ENCODE results near the gene AMN1. TPM values are rescaled to one million over a fixed set of nuclear protein-coding genes. Genes with fewer than 3 reads are reported as not detected.

The AMN1 gene
- total and polyA plus RNA-seq, 2 of the 4 experiments (the other 2 are of a cell fraction): 3.4 to 5.2 TPM

Small RNAs within 50 kb of the gene (microRNA-seq; reads per million reads assigned to microRNA genes)
- not detected for gene AC023157.2 (ENCODE audit: insufficient read depth, insufficient read length)

Small RNAs within 50 kb of the gene (small RNA-seq; reads per million reads assigned to genes)
- gene AC023157.2: 0 reads per million in 5 experiments

Other genes starting within 250 kb of the AMN1 start
- 11.9 and 13.4 TPM in 2 replicates for gene DENND5B, start 137.9 kb downstream of the AMN1 start, total RNA-seq (2012; rRNA removed)
- 5.5 and 5.6 TPM in 2 replicates for gene DENND5B, start 137.9 kb downstream of the AMN1 start, polyA plus RNA-seq (2012; rRNA removed)
- 2.5 and 3.3 TPM in 2 replicates for gene ETFBKMT, start 69.3 kb downstream of the AMN1 start, total RNA-seq (2012; rRNA removed)
- 0.99 and 1.2 TPM in 2 replicates for gene ETFBKMT, start 69.3 kb downstream of the AMN1 start, polyA plus RNA-seq (2012; rRNA removed)
- gene RESF1, start 230.4 kb upstream of the AMN1 start, total RNA-seq (2012; rRNA removed): 7.3 and 10.3 TPM in 2 replicates
- 4.7 and 5.0 TPM in 2 replicates for gene RESF1, start 230.4 kb upstream of the AMN1 start, polyA plus RNA-seq (2012; rRNA removed)